IMR-90 (cell line): Measurements from ENCODE around the gene DUSP28. TPM values are rescaled to one million over a fixed set of nuclear protein-coding genes. Genes with fewer than 3 reads are reported as not detected.

Experiments used
- ATAC-seq: fragments of 200-7000 bp; cut with Tn5 transposase; 2 replicates; pipeline ENCODE4 v1.9.1; 2020; ENCODE audit warnings: low read depth, mild to moderate bottlenecking, moderate library complexity
- BruUV-seq: library from RNA; stranded (reverse); fragments of 400-500 nt; replicated peaks from 2 replicates; lab custom pipeline; 2021; lab: Mats Ljungman, UMichigan
- CTCF ChIA-PET: fragments of 300-600 bp; formaldehyde crosslinking; extraction: SDS; loops from one replicate; lab custom pipeline; 2021; ENCODE audit warnings: antibody characterized with exemption; lab: Yijun Ruan, JAX
- POLR2A ChIA-PET: fragments of 300-600 bp; sonication (Branson Sonifier 250); formaldehyde crosslinking; loops from one replicate; lab custom pipeline; 2022; ENCODE audit warnings: antibody characterized with exemption; ENCODE audit not compliant: unreplicated experiment; lab: Charles Lee
- DNase-seq: peaks from one replicate; pipeline ENCODE4 v3.0.0; 2013
- H2AFZ ChIP-seq: replicated peaks from 2 replicates; pipeline ENCODE3; 2013; ENCODE audit warnings: low read length, mild to moderate bottlenecking; ENCODE audit not compliant: poor library complexity
- H2AK5ac ChIP-seq: 2 replicates; pipeline ENCODE4 v1.6.1; 2013; ENCODE audit warnings: low read depth, low read length, inconsistent platforms
- H2AK9ac ChIP-seq: replicated peaks from 2 replicates; pipeline ENCODE3; 2013; ENCODE audit warnings: mild to moderate bottlenecking, low read depth, low read length, moderate library complexity; ENCODE audit not compliant: poor library complexity
- H2BK120ac ChIP-seq: 2 replicates; pipeline ENCODE4 v1.6.1; 2013; ENCODE audit warnings: low read depth, low read length, inconsistent platforms
- H2BK15ac ChIP-seq: 3 replicates; pipeline ENCODE4 v1.6.1; 2013; ENCODE audit warnings: low read depth, low read length, inconsistent platforms
- H2BK20ac ChIP-seq: 2 replicates; pipeline ENCODE4 v1.6.1; 2013; ENCODE audit warnings: low read depth, mild to moderate bottlenecking, inconsistent platforms, low read length, moderate library complexity
- H2BK5ac ChIP-seq: 2 replicates; pipeline ENCODE4 v1.6.1; 2013; ENCODE audit warnings: mild to moderate bottlenecking, low read depth, low read length, inconsistent platforms; ENCODE audit not compliant: poor library complexity, severe bottlenecking
- H3K14ac ChIP-seq: replicated peaks from 2 replicates; pipeline ENCODE4 v1.6.1; 2013; ENCODE audit warnings: low read depth, low read length, inconsistent platforms
- H3K18ac ChIP-seq: 2 replicates; pipeline ENCODE4 v1.6.1; 2013; ENCODE audit warnings: low read depth, low read length, control low read depth
- H3K23ac ChIP-seq: 2 replicates; pipeline ENCODE4 v1.6.1; 2013; ENCODE audit warnings: low read depth, low read length, inconsistent platforms
- H3K27ac ChIP-seq: 2 replicates; pipeline ENCODE4 v1.5.1; 2013; ENCODE audit warnings: mild to moderate bottlenecking, control low read depth, low read length; ENCODE audit not compliant: insufficient read depth
- H3K27me3 ChIP-seq: 2 replicates; pipeline ENCODE4 v1.6.1; 2013; ENCODE audit warnings: low read length; ENCODE audit not compliant: control insufficient read depth, insufficient read depth
- H3K36me3 ChIP-seq: 2 replicates; pipeline ENCODE4 v1.6.1; 2013; ENCODE audit warnings: low read length, mixed read lengths; ENCODE audit not compliant: control insufficient read depth, insufficient read depth
- H3K4ac ChIP-seq: 2 replicates; pipeline ENCODE4 v1.6.1; 2013; ENCODE audit warnings: low read depth, low read length, inconsistent platforms
- H3K4me1 ChIP-seq: 2 replicates; pipeline ENCODE4 v1.6.1; 2013; ENCODE audit warnings: low read length, mixed read lengths; ENCODE audit not compliant: control insufficient read depth, insufficient read depth
- H3K4me2 ChIP-seq: 2 replicates; pipeline ENCODE4 v1.6.1; 2013; ENCODE audit warnings: low read depth, mild to moderate bottlenecking, control low read depth, low read length, moderate library complexity
- H3K4me3 ChIP-seq: 2 replicates; pipeline ENCODE4 v1.5.1; 2013; ENCODE audit warnings: low read depth, mild to moderate bottlenecking, control low read depth, low read length, moderate library complexity; ENCODE audit not compliant: insufficient read depth
- H3K56ac ChIP-seq: 2 replicates; pipeline ENCODE4 v1.6.1; 2013; ENCODE audit warnings: low read length, inconsistent platforms; ENCODE audit not compliant: insufficient read depth; ENCODE audit errors: extremely low read depth
- H3K79me1 ChIP-seq, 2 experiments: 2 replicates each; pipeline ENCODE4 v1.6.1; 2013; ENCODE audit warnings: low read length in 2 of 2, inconsistent platforms in 1 of 2, low read depth in 1 of 2
- H3K9ac ChIP-seq: 2 replicates; pipeline ENCODE4 v1.6.1; 2013; ENCODE audit warnings: low read depth, low read length, control low read depth
- H3K9me1 ChIP-seq: 2 replicates; pipeline ENCODE4 v1.6.1; 2013; ENCODE audit warnings: low read length, inconsistent platforms; ENCODE audit not compliant: insufficient read depth
- H3K9me3 ChIP-seq: 2 replicates; pipeline ENCODE4 v1.6.1; 2013; ENCODE audit warnings: low read length; ENCODE audit not compliant: control insufficient read depth, insufficient read depth
- H4K20me1 ChIP-seq: 2 replicates; pipeline ENCODE4 v1.6.1; 2013; ENCODE audit warnings: low read length, inconsistent platforms; ENCODE audit not compliant: insufficient read depth
- H4K5ac ChIP-seq: 2 replicates; pipeline ENCODE4 v1.6.1; 2013; ENCODE audit warnings: mild to moderate bottlenecking, low read depth, low read length, control low read depth
- H4K8ac ChIP-seq, 2 experiments: 2 replicates each; pipeline ENCODE4 v1.6.1; 2013; ENCODE audit warnings: low read depth in 2 of 2, low read length in 2 of 2, control low read depth in 1 of 2, inconsistent platforms in 1 of 2
- H4K91ac ChIP-seq: 2 replicates; pipeline ENCODE4 v1.6.1; 2013; ENCODE audit warnings: low read depth, low read length, inconsistent platforms; ENCODE audit not compliant: insufficient read depth
- BHLHE40 ChIP-seq: fragments of 150-350 bp; IDR thresholded peaks from 2 replicates; pipeline ENCODE4 v1.6.1; 2016; ENCODE audit warnings: mild to moderate bottlenecking, low read depth, low read length
- CEBPB ChIP-seq: IDR thresholded peaks from 2 replicates; pipeline ENCODE4 v1.6.1; 2012; ENCODE audit warnings: low read depth, low read length, improper control_type of control experiment
- CHD1 ChIP-seq: IDR thresholded peaks from 2 replicates; pipeline ENCODE4 v1.6.1; 2012; ENCODE audit warnings: low read depth, low read length, improper control_type of control experiment
- CTCF ChIP-seq: conservative IDR thresholded peaks from 2 replicates; pipeline ENCODE4 v1.5.1; 2012; ENCODE audit warnings: mild to moderate bottlenecking, low read depth, low read length, improper control_type of control experiment
- FOS ChIP-seq: fragments of 150-350 bp; IDR thresholded peaks from 2 replicates; pipeline ENCODE4 v1.6.1; 2016; ENCODE audit warnings: low read depth, low read length
- MAFK ChIP-seq: IDR thresholded peaks from 2 replicates; pipeline ENCODE4 v1.6.1; 2012; ENCODE audit warnings: low read depth, low read length, improper control_type of control experiment
- MAZ ChIP-seq: IDR thresholded peaks from 2 replicates; pipeline ENCODE4 v1.6.1; 2012; ENCODE audit warnings: low read depth, mild to moderate bottlenecking, low read length, improper control_type of control experiment, moderate library complexity, borderline replicate concordance
- MXI1 ChIP-seq: IDR thresholded peaks from 2 replicates; pipeline ENCODE4 v1.6.1; 2012; ENCODE audit warnings: low read depth, mild to moderate bottlenecking, low read length, moderate library complexity, borderline replicate concordance
- NFE2L2 ChIP-seq: fragments of 150-350 bp; IDR thresholded peaks from 2 replicates; pipeline ENCODE4 v1.6.1; 2016; ENCODE audit warnings: low read depth, mild to moderate bottlenecking, low read length
- POLR2A ChIP-seq: IDR thresholded peaks from 2 replicates; pipeline ENCODE4 v1.6.1; 2012; ENCODE audit warnings: mild to moderate bottlenecking, low read depth, low read length
- RAD21 ChIP-seq: IDR thresholded peaks from 2 replicates; pipeline ENCODE4 v1.6.1; 2012; ENCODE audit warnings: low read length, improper control_type of control experiment
- RCOR1 ChIP-seq: IDR thresholded peaks from 2 replicates; pipeline ENCODE4 v1.6.1; 2012; ENCODE audit warnings: mild to moderate bottlenecking, low read length, improper control_type of control experiment; ENCODE audit not compliant: insufficient replicate concordance
- RFX5 ChIP-seq: IDR thresholded peaks from 2 replicates; pipeline ENCODE4 v1.8.0; 2012; ENCODE audit warnings: low read depth, mild to moderate bottlenecking, low read length, moderate library complexity
- SMC3 ChIP-seq: fragments of 150-350 bp; IDR thresholded peaks from 2 replicates; pipeline ENCODE4 v1.6.1; 2016; ENCODE audit warnings: low read depth, mild to moderate bottlenecking, antibody characterized with exemption, low read length, moderate library complexity
- USF2 ChIP-seq: fragments of 150-350 bp; IDR thresholded peaks from 2 replicates; pipeline ENCODE4 v1.6.1; 2017; ENCODE audit warnings: mild to moderate bottlenecking, antibody characterized with exemption, low read length, low read depth
- WGBS, 2 experiments: methylation state at CpG; one replicate each; pipeline versions ENCODE4 v1.1.5 to v1.1.7; 2013; ENCODE audit warnings: missing lambda C conversion rate in 2 of 2; ENCODE audit not compliant: insufficient read length in 1 of 2; ENCODE audit errors: extremely low coverage in 2 of 2; 5-methylcytosine and 5-hydroxymethylcytosine counted together
- dilution Hi-C: fragments of 300-500 bp; cut with HindIII; formaldehyde crosslinking; loops from one replicate; pipeline ENCODE4 v1.14.3; 2018; ENCODE audit warnings: low sequenced_read_pairs; ENCODE audit not compliant: unreplicated experiment
- in situ Hi-C: fragments of 300-500 bp; cut with MboI; formaldehyde crosslinking; loops from 3 replicates; pipeline ENCODE4 v1.14.3; 2019; ENCODE audit warnings: low sequenced_read_pairs, inconsistent platforms, mixed read lengths
- intact Hi-C: fragments of 100-400 bp; cut with micrococcal nuclease; formaldehyde crosslinking; loops from 2 replicates; pipeline ENCODE4 v1.10.0; 2022
- polyA plus RNA-seq, 3 experiments: library from polyadenylated mRNA; depleted of rRNA; stranded (reverse); fragments of >200 nt; gene quantifications; 2 replicates each; pipeline ENCODE4 v1.2.3, GENCODE V29; 2012; ENCODE audit warnings: low replicate concordance in 1 of 3
- total RNA-seq: library from RNA; depleted of rRNA; stranded (reverse); fragments of >200 nt; gene quantifications from 2 replicates; pipeline ENCODE4 v1.2.3, GENCODE V29; 2012
- TF ChIP-seq, protein P1 (sequence below): fragments of 150-350 bp; IDR thresholded peaks from 2 replicates; pipeline ENCODE4 v1.6.1; 2016; ENCODE audit warnings: low read depth, mild to moderate bottlenecking, low read length, moderate library complexity, borderline replicate concordance

The DUSP28 gene
- total and polyA plus RNA-seq, 2 of the 4 experiments (the other 2 are of a cell fraction): 1.1 to 3.3 TPM

DNA sequence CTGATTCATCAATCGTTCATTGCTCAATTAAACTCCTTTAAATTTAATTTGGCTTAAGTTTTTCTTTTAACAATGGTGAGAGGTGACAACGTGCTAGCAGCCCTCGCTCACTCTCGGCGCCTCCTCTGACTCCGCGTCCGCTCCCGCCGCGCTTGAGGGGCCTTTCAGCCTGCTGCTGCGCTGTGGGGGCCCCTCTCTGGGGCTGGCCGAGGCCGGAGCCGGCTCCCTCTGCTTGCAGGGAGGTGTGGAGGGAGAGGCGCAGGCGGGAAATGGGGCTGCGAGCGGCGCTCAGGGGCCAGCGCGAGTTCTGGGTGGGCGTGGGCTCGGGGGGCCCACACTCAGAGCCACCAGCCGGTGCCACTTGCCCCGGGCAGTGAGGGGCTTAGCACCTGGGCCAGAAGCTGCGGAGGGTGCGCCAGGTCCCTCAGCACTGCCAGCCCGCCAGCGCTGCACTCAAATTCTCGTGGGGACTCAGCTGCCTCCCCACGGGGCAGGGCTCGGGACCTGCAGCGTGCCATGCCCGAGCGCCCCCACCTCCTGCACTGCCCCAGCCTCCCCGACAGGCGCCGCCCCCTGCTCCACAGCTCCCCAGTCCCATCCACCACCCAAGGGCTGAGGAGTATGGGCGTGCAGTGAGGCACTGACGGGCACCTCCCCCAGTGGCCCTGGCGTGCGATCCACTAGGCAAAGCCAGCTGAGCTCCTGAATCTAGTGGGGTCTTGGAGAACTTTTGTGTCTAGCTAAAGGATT is 22.0 kb upstream of the DUSP28 start:
- no peaks in the 10 kb centered on the region for H3K4me1 ChIP-seq
- no peak overlapping the region for H3K4ac ChIP-seq
- no peak overlapping the region for H4K8ac ChIP-seq
- no peak overlapping the region for H2BK20ac ChIP-seq
- no peak overlapping the region for H3K4me2 ChIP-seq
- BruUV-seq: no TSS peak
- H4K91ac ChIP-seq: no peak overlapping the region
- ATAC-seq (no peak), DNase-seq (no peak)
- peaks cover 4% of the 10 kb centered on the region; the same call in 1 of the 2 replicates for H3K9me1 ChIP-seq
- no peak overlapping the region for H2AK9ac ChIP-seq
- H2AK5ac ChIP-seq: no peak overlapping the region
- no peak overlapping the region for H3K14ac ChIP-seq
- intact Hi-C loops: no loop called here
- 100% methylated on average over 6 of the region's 43 CpGs; no CpG with 5 or more reads in 1 of the 2 experiments for WGBS, 2 experiments
- H3K36me3 ChIP-seq: peaks cover 6% of the 10 kb centered on the region
- H3K23ac ChIP-seq: no peak overlapping the region
- no peak overlapping the region for H3K4me3 ChIP-seq
- dilution Hi-C loops: no loop called here
- no peak overlapping the region for H4K5ac ChIP-seq
- H3K27me3 ChIP-seq: no peaks in the 10 kb centered on the region
- H2BK15ac ChIP-seq: no peak overlapping the region
- H3K9me3 ChIP-seq: no peaks in the 10 kb centered on the region
- ChIA-PET POLR2A (no interaction called here), CTCF (no interaction called here)
- H3K9ac ChIP-seq: no peak overlapping the region
- H3K27ac ChIP-seq: no peak overlapping the region
- H2AFZ ChIP-seq: no peak overlapping the region
- H4K20me1 ChIP-seq: no peaks in the 10 kb centered on the region
- no peak overlapping the region for H2BK120ac ChIP-seq
- peaks cover 0 to 2% of the 10 kb centered on the region in 2 experiments; a peak in 2 of 4 replicates for H3K79me1 ChIP-seq
- no peak for TF ChIP-seq MAZ
- no peak for TF ChIP-seq SMC3
- TF ChIP-seq, protein P1, sequence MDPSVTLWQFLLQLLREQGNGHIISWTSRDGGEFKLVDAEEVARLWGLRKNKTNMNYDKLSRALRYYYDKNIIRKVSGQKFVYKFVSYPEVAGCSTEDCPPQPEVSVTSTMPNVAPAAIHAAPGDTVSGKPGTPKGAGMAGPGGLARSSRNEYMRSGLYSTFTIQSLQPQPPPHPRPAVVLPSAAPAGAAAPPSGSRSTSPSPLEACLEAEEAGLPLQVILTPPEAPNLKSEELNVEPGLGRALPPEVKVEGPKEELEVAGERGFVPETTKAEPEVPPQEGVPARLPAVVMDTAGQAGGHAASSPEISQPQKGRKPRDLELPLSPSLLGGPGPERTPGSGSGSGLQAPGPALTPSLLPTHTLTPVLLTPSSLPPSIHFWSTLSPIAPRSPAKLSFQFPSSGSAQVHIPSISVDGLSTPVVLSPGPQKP: no peak
- no peak for TF ChIP-seq NFE2L2
- no peak for TF ChIP-seq USF2
- TF ChIP-seq CTCF: no peak
- TF ChIP-seq FOS: no peak
- no peak for TF ChIP-seq MXI1
- no peak for TF ChIP-seq POLR2A
- TF ChIP-seq BHLHE40: no peak
- no peak for TF ChIP-seq RAD21
- no peak for TF ChIP-seq CHD1
- TF ChIP-seq RCOR1: no peak
- no peak for TF ChIP-seq CEBPB
- TF ChIP-seq MAFK: no peak
- TF ChIP-seq RFX5: no peak
- in situ Hi-C loops: no loop called here
- H3K18ac ChIP-seq: no peak overlapping the region
- H2BK5ac ChIP-seq: no peak overlapping the region
- H3K56ac ChIP-seq: no peak overlapping the region
